ENCODE measurements around the gene EIF1.

The EIF1 gene

GRCh38 chr17:41731836-41732235, 43.2 kb downstream of the EIF1 start:
- DNase-seq = no peak

- peak in 1 of 58 donors; percentile 4 for DNase-seq
Observed at GRCh38 chr17:41733348-41734138, 44.9 kb downstream of the EIF1 start.

GRCh38 chr17:41734139-41734948, 45.7 kb downstream of the EIF1 start, which contains the start of gene HAP1:
Gene HAP1 (minus strand): TSS chr17:41734643. CDS start chr17:41734634, 9 bp downstream.
- peak in 37 of 58 donors; percentile 4 to 62 (median 31) for DNase-seq

GRCh38 chr17:41734949-41735313, 46.2 kb downstream of the EIF1 start:
- DNase-seq = no peak

GRCh38 chr17:41735744-41736143, 47.1 kb downstream of the EIF1 start:
- DNase-seq = no peak

GRCh38 chr17:41736983-41737679, 48.4 kb downstream of the EIF1 start:
- DNase-seq = no peak

GRCh38 chr17:41737680-41738023, 49.0 kb downstream of the EIF1 start:
- DNase-seq = no peak

- peak in 56 of 58 donors; percentile 5 to 85 (median 58) for DNase-seq
Observed at GRCh38 chr17:41738077-41738800, 49.6 kb downstream of the EIF1 start.

GRCh38 chr17:41738801-41739112, 50.1 kb downstream of the EIF1 start:
- DNase-seq = no peak

GRCh38 chr17:41739661-41740352, 51.1 kb downstream of the EIF1 start:
- DNase-seq = no peak

GRCh38 chr17:41740506-41740905, 51.8 kb downstream of the EIF1 start:
- DNase-seq = no peak

GRCh38 chr17:41741709-41742108, 53.0 kb downstream of the EIF1 start:
- DNase-seq = no peak
